Activated naive CD8-positive, alpha-beta T cell treated with anti-CD3 and anti-CD28 coated beads, Interleukin-2, amount 10 ng/mL, durations not matched to agents 7 days and 5 days (primary cell): ENCODE data around the gene FLT3. TPM values are rescaled to one million over a fixed set of nuclear protein-coding genes. Genes with fewer than 3 reads are reported as not detected.
"Not testable (repeated sequence)": the region's sequence is repeated elsewhere in the genome, so short reads cannot be mapped to it uniquely, and the experiment has no call there.

Experiments used
- ATAC-seq: fragments of 150-1000 bp; cut with Tn5 transposase; one replicate; pipeline ENCODE4 v1.10.0; 2021; ENCODE audit warnings: low read depth, moderate library complexity
- POLR2A ChIA-PET: fragments of 350-600 bp; sonication (Branson Sonifier 250); formaldehyde crosslinking; loops from one replicate; lab custom pipeline; 2021; ENCODE audit warnings: antibody characterized with exemption; lab: Charles Lee
- DNase-seq: peaks from one replicate; pipeline ENCODE4 v3.0.0; 2021
- H3K27ac Mint-ChIP-seq: one replicate; pipeline ENCODE4 v1.8.0; 2022; ENCODE audit warnings: mild to moderate bottlenecking, mixed read lengths
- H3K27me3 Mint-ChIP-seq: one replicate; pipeline ENCODE4 v1.8.0; 2022; ENCODE audit warnings: mild to moderate bottlenecking, moderate library complexity, mixed read lengths
- H3K36me3 Mint-ChIP-seq: one replicate; pipeline ENCODE4 v1.8.0; 2021; ENCODE audit warnings: mild to moderate bottlenecking, mixed read lengths
- H3K4me1 Mint-ChIP-seq: one replicate; pipeline ENCODE4 v1.8.0; 2021; ENCODE audit warnings: mixed read lengths
- H3K4me3 Mint-ChIP-seq: one replicate; pipeline ENCODE4 v1.8.0; 2022; ENCODE audit warnings: mild to moderate bottlenecking, moderate library complexity, mixed read lengths
- H3K9me3 Mint-ChIP-seq: one replicate; pipeline ENCODE4 v1.8.0; 2021; ENCODE audit warnings: mixed read lengths
- total RNA-seq, 2 experiments: library from RNA; stranded (reverse); gene quantifications; one replicate each; pipeline ENCODE4 v1.2.3, GENCODE V29; 2021

FLT3 gene
- total RNA-seq, 2 experiments from 2014 or later = not detected

GRCh38 chr13:28047757-28048388, 52.5 kb downstream of the FLT3 start:
- Mint-ChIP-seq H3K9me3 (no peaks in the 10 kb centered on the region), H3K36me3 (no peaks in the 10 kb centered on the region), H3K27ac (peak overlapping the region; percentile 14), H3K4me3 (no peak overlapping the region), H3K27me3 (peaks cover 7% of the 10 kb centered on the region), H3K4me1 (peaks cover 8% of the 10 kb centered on the region)
- peak; percentile 78 for ATAC-seq
- DNase-seq = no peak
- POLR2A ChIA-PET = no interaction called here

- H3K27ac Mint-ChIP-seq = no peak overlapping the region
- H3K27me3 Mint-ChIP-seq = peaks cover 7% of the 10 kb centered on the region
- DNase-seq (no peak), ATAC-seq (no peak)
- no peaks in the 10 kb centered on the region for H3K36me3 Mint-ChIP-seq
- H3K9me3 Mint-ChIP-seq = no peaks in the 10 kb centered on the region
- peaks cover 8% of the 10 kb centered on the region for H3K4me1 Mint-ChIP-seq
- POLR2A ChIA-PET = no interaction called here
- H3K4me3 Mint-ChIP-seq = no peak overlapping the region
Observed at GRCh38 chr13:28046981-28047380, 53.4 kb downstream of the FLT3 start.

- no peak overlapping the region for H3K27ac Mint-ChIP-seq
- H3K36me3 Mint-ChIP-seq = no peaks in the 10 kb centered on the region
- POLR2A ChIA-PET = interaction anchor here (0.6 kb wide), 1 partner anchor 14 kb away, joined by 3 read pairs; no protein-coding TSS in a partner anchor
- DNase-seq = no peak
- ATAC-seq = no peak
- peaks cover 8% of the 10 kb centered on the region for H3K4me1 Mint-ChIP-seq
- no peaks in the 10 kb centered on the region for H3K9me3 Mint-ChIP-seq
- H3K4me3 Mint-ChIP-seq = no peak overlapping the region
- H3K27me3 Mint-ChIP-seq = peaks cover 7% of the 10 kb centered on the region
Observed at GRCh38 chr13:28045861-28046260, 54.5 kb downstream of the FLT3 start.

GRCh38 chr13:28044608-28045007, 55.8 kb downstream of the FLT3 start:
- no peaks in the 10 kb centered on the region for H3K36me3 Mint-ChIP-seq
- H3K4me3 Mint-ChIP-seq = no peak overlapping the region
- POLR2A ChIA-PET = no interaction called here
- ATAC-seq (no peak), DNase-seq (no peak)
- H3K9me3 Mint-ChIP-seq = no peaks in the 10 kb centered on the region
- peaks cover 3% of the 10 kb centered on the region for H3K27me3 Mint-ChIP-seq
- no peak overlapping the region for H3K27ac Mint-ChIP-seq
- H3K4me1 Mint-ChIP-seq = peaks cover 8% of the 10 kb centered on the region

GRCh38 chr13:28043224-28043623, 57.2 kb downstream of the FLT3 start:
- ATAC-seq = no peak
- peaks cover 8% of the 10 kb centered on the region for H3K4me1 Mint-ChIP-seq
- H3K4me3 Mint-ChIP-seq = no peak overlapping the region
- peaks cover 3% of the 10 kb centered on the region for H3K27me3 Mint-ChIP-seq
- POLR2A ChIA-PET = no interaction called here
- no peak overlapping the region for H3K27ac Mint-ChIP-seq
- DNase-seq = no peak
- no peaks in the 10 kb centered on the region for H3K36me3 Mint-ChIP-seq
- no peaks in the 10 kb centered on the region for H3K9me3 Mint-ChIP-seq

- DNase-seq = no peak
- POLR2A ChIA-PET = no interaction called here
- Mint-ChIP-seq H3K9me3 (no peaks in the 10 kb centered on the region), H3K4me1 (no peaks in the 10 kb centered on the region), H3K36me3 (no peaks in the 10 kb centered on the region), H3K27me3 (peaks cover 3% of the 10 kb centered on the region), H3K27ac (no peak overlapping the region), H3K4me3 (no peak overlapping the region)
- no peak for ATAC-seq
Observed at GRCh38 chr13:28041501-28041900, 58.9 kb downstream of the FLT3 start.

GRCh38 chr13:28041031-28041461, 59.3 kb downstream of the FLT3 start:
- Mint-ChIP-seq H3K27ac (no peak overlapping the region), H3K4me3 (no peak overlapping the region), H3K9me3 (no peaks in the 10 kb centered on the region), H3K4me1 (no peaks in the 10 kb centered on the region), H3K27me3 (peaks cover 3% of the 10 kb centered on the region), H3K36me3 (no peaks in the 10 kb centered on the region)
- DNase-seq (no peak), ATAC-seq (no peak)
- POLR2A ChIA-PET = no interaction called here

- H3K9me3 Mint-ChIP-seq = no peaks in the 10 kb centered on the region
- H3K27me3 Mint-ChIP-seq = peaks cover 11% of the 10 kb centered on the region
- peaks cover 2% of the 10 kb centered on the region for H3K4me1 Mint-ChIP-seq
- H3K36me3 Mint-ChIP-seq = no peaks in the 10 kb centered on the region
- DNase-seq (no peak), ATAC-seq (no peak)
- no peak overlapping the region for H3K4me3 Mint-ChIP-seq
- H3K27ac Mint-ChIP-seq = no peak overlapping the region
- POLR2A ChIA-PET = no interaction called here
Observed at GRCh38 chr13:28037399-28037798, 63.0 kb downstream of the FLT3 start.

GRCh38 chr13:28035146-28035782, 65.1 kb downstream of the FLT3 start:
- DNase-seq (no peak), ATAC-seq (no peak)
- POLR2A ChIA-PET = no interaction called here
- no peaks in the 10 kb centered on the region for H3K9me3 Mint-ChIP-seq
- H3K4me1 Mint-ChIP-seq = peaks cover 12% of the 10 kb centered on the region
- H3K27ac Mint-ChIP-seq = no peak overlapping the region
- H3K36me3 Mint-ChIP-seq = no peaks in the 10 kb centered on the region
- peaks cover 13% of the 10 kb centered on the region for H3K27me3 Mint-ChIP-seq
- H3K4me3 Mint-ChIP-seq = no peak overlapping the region

GRCh38 chr13:28033894-28034655, 66.3 kb downstream of the FLT3 start:
- H3K4me1 Mint-ChIP-seq = peaks cover 12% of the 10 kb centered on the region
- DNase-seq (no peak), ATAC-seq (no peak)
- peaks cover 20% of the 10 kb centered on the region for H3K27me3 Mint-ChIP-seq
- no peaks in the 10 kb centered on the region for H3K9me3 Mint-ChIP-seq
- POLR2A ChIA-PET = no interaction called here
- H3K27ac Mint-ChIP-seq = no peak overlapping the region
- no peaks in the 10 kb centered on the region for H3K36me3 Mint-ChIP-seq
- no peak overlapping the region for H3K4me3 Mint-ChIP-seq

- not testable (repeated sequence) for ATAC-seq, DNase-seq, H3K4me3 Mint-ChIP-seq, H3K27ac Mint-ChIP-seq, H3K9me3 Mint-ChIP-seq, H3K36me3 Mint-ChIP-seq
- H3K4me1 Mint-ChIP-seq = peaks cover 18% of the 10 kb centered on the region
- peaks cover 20% of the 10 kb centered on the region for H3K27me3 Mint-ChIP-seq
- POLR2A ChIA-PET = interaction anchor here (0.6 kb wide), 1 partner anchor 13 kb away, joined by 3 read pairs; no protein-coding TSS in a partner anchor
Observed at GRCh38 chr13:28032438-28032837, 67.9 kb downstream of the FLT3 start.

- H3K9me3 Mint-ChIP-seq = no peaks in the 10 kb centered on the region
- H3K4me1 Mint-ChIP-seq = peaks cover 22% of the 10 kb centered on the region
- no peaks in the 10 kb centered on the region for H3K36me3 Mint-ChIP-seq
Observed at GRCh38 chr13:28031896-28032288, 68.5 kb downstream of the FLT3 start.

GRCh38 chr13:28031220-28031895, 69.0 kb downstream of the FLT3 start:
- POLR2A ChIA-PET = no interaction called here
- H3K4me1 Mint-ChIP-seq = peaks cover 22% of the 10 kb centered on the region
- H3K9me3 Mint-ChIP-seq = no peaks in the 10 kb centered on the region
- H3K27ac Mint-ChIP-seq = peak overlapping the region; percentile 30
- H3K27me3 Mint-ChIP-seq = peaks cover 20% of the 10 kb centered on the region
- DNase-seq (no peak), ATAC-seq (no peak)
- H3K36me3 Mint-ChIP-seq = no peaks in the 10 kb centered on the region
- no peak overlapping the region for H3K4me3 Mint-ChIP-seq

More at GRCh38 chr13:28031896-28032288, 68.5 kb downstream of the FLT3 start:
- POLR2A ChIA-PET = interaction anchor here (0.6 kb wide), 1 partner anchor 14 kb away, joined by 3 read pairs; no protein-coding TSS in a partner anchor
- peaks cover 20% of the 10 kb centered on the region for H3K27me3 Mint-ChIP-seq
- DNase-seq (no peak), ATAC-seq (no peak)
- H3K27ac Mint-ChIP-seq = no peak overlapping the region
- peak overlapping the region; percentile 13 for H3K4me3 Mint-ChIP-seq
